ENCODE measurements around the gene PML.

DNA sequence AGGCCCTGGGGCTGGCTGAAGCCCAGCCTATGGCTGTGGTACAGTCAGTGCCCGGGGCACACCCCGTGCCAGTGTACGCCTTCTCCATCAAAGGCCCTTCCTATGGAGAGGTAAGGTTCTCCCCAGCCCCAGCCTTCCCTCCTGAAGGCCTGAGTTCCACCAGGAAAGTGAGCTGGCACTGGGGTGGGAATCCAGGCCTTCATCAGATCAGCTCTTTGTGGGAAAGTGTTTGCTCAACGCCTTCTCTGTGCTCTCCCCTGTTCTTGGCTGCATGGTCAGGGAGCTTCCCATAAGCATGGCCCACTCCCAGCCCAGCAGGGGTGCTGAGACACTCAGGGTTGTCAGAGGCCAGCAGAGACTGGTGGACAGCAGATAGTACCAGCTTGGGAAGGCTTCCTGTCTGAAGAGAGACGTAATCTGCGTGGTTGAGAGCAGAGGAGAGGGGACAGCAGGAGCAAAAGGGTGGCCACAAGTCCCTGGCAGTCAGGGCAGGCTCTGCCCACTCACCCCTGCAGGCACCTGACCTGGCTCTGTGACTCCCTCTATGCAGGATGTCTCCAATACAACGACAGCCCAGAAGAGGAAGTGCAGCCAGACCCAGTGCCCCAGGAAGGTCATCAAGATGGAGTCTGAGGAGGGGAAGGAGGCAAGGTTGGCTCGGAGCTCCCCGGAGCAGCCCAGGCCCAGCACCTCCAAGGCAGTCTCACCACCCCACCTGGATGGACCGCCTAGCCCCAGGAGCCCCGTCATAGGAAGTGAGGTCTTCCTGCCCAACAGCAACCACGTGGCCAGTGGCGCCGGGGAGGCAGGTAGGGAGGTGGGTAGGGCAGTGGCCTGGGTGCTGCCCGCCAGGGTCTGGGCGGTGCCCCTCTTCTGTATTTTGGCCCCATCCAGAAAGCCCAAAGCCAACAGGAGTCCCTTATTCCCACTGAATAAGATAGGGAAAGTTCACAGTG lies 38.4 kb downstream of the PML start:
- TF ChIP-seq, protein P1, sequence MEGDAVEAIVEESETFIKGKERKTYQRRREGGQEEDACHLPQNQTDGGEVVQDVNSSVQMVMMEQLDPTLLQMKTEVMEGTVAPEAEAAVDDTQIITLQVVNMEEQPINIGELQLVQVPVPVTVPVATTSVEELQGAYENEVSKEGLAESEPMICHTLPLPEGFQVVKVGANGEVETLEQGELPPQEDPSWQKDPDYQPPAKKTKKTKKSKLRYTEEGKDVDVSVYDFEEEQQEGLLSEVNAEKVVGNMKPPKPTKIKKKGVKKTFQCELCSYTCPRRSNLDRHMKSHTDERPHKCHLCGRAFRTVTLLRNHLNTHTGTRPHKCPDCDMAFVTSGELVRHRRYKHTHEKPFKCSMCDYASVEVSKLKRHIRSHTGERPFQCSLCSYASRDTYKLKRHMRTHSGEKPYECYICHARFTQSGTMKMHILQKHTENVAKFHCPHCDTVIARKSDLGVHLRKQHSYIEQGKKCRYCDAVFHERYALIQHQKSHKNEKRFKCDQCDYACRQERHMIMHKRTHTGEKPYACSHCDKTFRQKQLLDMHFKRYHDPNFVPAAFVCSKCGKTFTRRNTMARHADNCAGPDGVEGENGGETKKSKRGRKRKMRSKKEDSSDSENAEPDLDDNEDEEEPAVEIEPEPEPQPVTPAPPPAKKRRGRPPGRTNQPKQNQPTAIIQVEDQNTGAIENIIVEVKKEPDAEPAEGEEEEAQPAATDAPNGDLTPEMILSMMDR (IDR thresholded peaks at IDR 0.05; ENCODE audit: low read length), result no peak
- no peak for TF ChIP-seq EZH2 (optimal IDR thresholded peaks at IDR 0.05; ENCODE audit: low read depth, low read length)
